Cardiac fibroblast (primary cell): Measurements from ENCODE around the gene NSMCE1.

Source experiments
- DNase-seq, 2 donors: peaks; one replicate each; pipeline versions ENCODE4 v3.0.0 to v3.0.0-alpha.2; 2010; ENCODE audit warnings: low read depth in 2 of 2
- H3K4me3 ChIP-seq, 2 donors: replicated peaks in 1 of 2; 1 replicate in 1 of 2; 2 replicates in 1 of 2; pipeline ENCODE4 v1.5.1; 2011; ENCODE audit warnings: low read depth in 2 of 2, low read length in 2 of 2, mild to moderate bottlenecking in 2 of 2, moderate library complexity in 1 of 2
- TF ChIP-seq, protein P1 (sequence below): IDR thresholded peaks from one replicate; pipeline ENCODE4 v1.5.1; 2011; ENCODE audit warnings: low read depth, mild to moderate bottlenecking, low read length, inconsistent platforms

NSMCE1 gene

DNA sequence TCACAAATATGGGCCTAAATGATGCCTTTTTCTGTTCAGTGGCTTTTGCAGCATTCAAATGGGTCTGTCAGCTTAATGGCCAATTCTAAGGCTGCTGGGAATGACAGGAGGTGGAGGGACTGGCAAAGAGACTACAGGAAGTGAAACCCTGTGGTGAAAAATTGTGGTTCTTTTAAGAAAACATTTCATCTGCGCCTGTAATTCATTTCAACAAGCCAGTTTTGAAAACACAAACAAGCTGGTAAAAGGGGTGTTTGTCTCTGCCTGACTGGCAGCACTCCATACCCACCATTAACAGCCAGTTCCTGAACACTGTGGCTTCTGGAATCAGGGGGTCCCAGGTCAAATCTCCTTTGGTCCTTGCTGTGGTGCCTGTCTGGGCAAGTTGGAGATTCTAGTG, 68.8 kb downstream of the NSMCE1 start:
- H3K4me3 ChIP-seq, result no peak overlapping the region
- peak in 1 of 2 donors; percentile 8 for DNase-seq
- TF ChIP-seq, protein P1, sequence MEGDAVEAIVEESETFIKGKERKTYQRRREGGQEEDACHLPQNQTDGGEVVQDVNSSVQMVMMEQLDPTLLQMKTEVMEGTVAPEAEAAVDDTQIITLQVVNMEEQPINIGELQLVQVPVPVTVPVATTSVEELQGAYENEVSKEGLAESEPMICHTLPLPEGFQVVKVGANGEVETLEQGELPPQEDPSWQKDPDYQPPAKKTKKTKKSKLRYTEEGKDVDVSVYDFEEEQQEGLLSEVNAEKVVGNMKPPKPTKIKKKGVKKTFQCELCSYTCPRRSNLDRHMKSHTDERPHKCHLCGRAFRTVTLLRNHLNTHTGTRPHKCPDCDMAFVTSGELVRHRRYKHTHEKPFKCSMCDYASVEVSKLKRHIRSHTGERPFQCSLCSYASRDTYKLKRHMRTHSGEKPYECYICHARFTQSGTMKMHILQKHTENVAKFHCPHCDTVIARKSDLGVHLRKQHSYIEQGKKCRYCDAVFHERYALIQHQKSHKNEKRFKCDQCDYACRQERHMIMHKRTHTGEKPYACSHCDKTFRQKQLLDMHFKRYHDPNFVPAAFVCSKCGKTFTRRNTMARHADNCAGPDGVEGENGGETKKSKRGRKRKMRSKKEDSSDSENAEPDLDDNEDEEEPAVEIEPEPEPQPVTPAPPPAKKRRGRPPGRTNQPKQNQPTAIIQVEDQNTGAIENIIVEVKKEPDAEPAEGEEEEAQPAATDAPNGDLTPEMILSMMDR, result no peak

DNA sequence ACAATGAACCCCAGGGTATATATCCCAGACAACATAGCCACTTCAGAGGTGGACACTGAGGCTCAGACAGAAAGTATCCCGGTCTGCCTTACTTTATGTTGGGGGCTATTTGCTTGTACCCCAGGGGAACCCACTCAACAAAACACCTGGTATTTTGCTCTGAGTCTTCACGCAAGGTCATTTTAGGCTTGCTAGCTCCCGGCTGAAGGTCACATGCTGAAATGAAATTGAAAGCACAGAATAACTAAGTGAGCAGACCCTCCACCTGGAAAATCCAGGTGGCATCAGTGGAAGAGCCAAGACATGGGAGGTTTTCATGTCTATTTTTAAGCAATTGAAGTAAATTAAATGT, 69.4 kb downstream of the NSMCE1 start:
- TF ChIP-seq, protein P1, result no peak
- no peak overlapping the region for H3K4me3 ChIP-seq
- no peak for DNase-seq

DNA sequence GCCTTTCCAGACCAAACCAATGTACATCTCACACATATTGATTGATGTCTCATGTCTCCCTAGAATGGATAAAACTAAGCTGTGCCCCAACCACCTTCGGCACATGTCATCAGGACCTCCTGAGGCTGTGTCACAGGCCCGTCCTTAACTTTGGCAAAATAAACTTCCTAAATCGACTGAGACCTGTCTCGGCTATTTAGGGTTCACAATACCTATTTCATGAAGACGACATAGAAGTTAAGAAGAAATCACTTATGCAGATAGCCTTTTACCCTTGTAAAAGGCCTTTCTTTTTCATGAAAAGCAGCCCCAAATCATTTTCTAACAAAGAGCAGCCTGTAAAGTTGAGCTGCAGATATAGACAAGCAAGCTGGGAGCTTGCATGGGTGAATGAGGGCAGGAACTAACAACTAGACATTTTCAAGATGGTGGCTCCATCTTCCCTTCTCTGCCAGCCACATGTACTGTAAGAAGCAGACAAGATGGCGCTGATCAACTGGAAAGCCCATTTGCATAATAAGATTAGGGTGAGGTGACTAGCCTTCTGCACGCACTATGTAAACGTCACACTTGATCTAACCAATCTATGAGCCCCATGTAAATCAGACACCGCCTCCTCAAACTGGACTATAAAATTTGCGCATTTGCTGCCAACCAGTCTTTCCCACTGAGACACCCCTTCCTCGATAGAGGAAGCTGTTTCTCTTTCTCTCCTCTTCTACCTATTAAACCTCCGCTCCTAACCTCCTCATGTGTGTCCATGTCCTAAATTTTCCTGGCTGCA, 69.9 kb downstream of the NSMCE1 start:
- H3K4me3 ChIP-seq, result no peak overlapping the region
- TF ChIP-seq, protein P1, result no peak
- DNase-seq, result no peak

- TF ChIP-seq, protein P1, result no peak
These were observed 71.6 kb downstream of the NSMCE1 start for GRCh38 chr16:27197004-27197403.

GRCh38 chr16:27195941-27196595, 72.5 kb downstream of the NSMCE1 start:
- no peak for DNase-seq
- H3K4me3 ChIP-seq, result no peak overlapping the region

More at GRCh38 chr16:27197004-27197403, 71.6 kb downstream of the NSMCE1 start:
- DNase-seq, result no peak
- no peak overlapping the region for H3K4me3 ChIP-seq

DNA sequence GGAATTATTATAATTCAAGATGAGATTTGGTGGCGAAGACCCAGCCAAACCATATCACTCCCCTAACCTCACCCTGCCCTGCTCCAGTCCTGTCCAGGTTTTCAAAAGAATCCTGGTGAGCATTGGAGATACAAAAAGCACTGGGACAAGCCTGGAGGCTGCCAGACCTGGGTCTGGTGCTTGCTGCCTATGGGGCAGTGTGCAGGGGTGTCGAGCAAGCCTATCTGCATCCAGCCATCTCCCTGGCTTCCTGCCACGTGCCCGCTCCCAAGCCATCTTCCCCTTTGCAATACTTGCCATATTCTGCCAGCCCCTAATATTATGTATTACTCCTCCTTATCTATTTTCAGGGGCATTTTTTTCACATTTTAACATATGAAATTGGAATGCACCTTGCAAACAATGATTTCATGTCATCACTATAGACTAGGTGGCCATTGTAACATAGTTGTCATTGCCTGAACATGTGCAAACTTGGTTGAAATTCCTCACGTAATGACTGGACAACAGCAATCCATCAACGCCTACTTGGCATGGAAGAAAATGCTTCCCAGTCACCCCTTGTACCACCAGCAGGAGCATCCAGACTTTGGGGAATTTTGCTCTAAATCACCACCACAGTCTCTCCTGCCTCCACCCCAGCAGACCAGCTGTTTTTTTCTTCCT, 73.4 kb downstream of the NSMCE1 start:
- no peak overlapping the region for H3K4me3 ChIP-seq
- DNase-seq, result no peak
- TF ChIP-seq, protein P1, result no peak

More at GRCh38 chr16:27195941-27196595, 72.5 kb downstream of the NSMCE1 start:
- TF ChIP-seq, protein P1, result no peak
